B cell (primary cell): ENCODE data around the gene SERPINA4.

Experiments used
- CTCF ChIP-seq: fragments of 200-600 bp; IDR thresholded peaks from one replicate; pipeline ENCODE4 v1.8.0; 2022; ENCODE audit warnings: antibody characterized with exemption, mild to moderate bottlenecking
- EZH2 ChIP-seq: IDR thresholded peaks from 2 replicates; pipeline ENCODE4 v1.6.1; 2012; ENCODE audit warnings: borderline replicate concordance, low read depth, mild to moderate bottlenecking, moderate library complexity, low read length; ENCODE audit not compliant: insufficient read depth, poor library complexity, severe bottlenecking

- TF ChIP-seq CTCF = no peak
- no peak for TF ChIP-seq EZH2
Observed at GRCh38 chr14:94515856-94516255, 45.4 kb upstream of the SERPINA4 start.
